OCI-M1 (cell line): ENCODE measurements around the gene FAM174B.

Experiments used
- DNase-seq: peaks from one replicate; lab custom pipeline; 2025; lab: John Stamatoyannopoulos, UW

Gene FAM174B

GRCh38 chr15:92655178-92655995, at the start of gene FAM174B:
Gene FAM174B (minus strand): TSS chr15:92655775.
- DNase-seq: no peak

DNA sequence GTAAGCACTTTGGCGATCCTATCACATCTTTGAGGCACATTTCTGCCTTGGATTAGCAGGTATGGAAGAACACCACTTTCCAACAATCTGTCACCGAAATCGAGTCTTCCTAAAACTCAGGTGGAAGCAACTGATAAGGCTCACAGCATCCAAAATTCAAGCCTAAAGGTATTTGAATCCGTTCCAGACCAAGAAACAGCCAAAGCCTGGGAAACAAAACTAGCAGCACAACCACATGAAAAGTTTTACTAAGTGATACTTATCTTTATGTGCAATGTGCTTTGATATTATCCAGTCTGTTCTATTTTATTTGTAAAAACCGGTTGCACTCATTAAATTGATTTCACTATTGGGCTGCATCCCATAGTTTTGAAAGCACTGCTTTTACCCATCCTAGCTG, 40.5 kb upstream of the FAM174B start:
- no peak for DNase-seq

DNA sequence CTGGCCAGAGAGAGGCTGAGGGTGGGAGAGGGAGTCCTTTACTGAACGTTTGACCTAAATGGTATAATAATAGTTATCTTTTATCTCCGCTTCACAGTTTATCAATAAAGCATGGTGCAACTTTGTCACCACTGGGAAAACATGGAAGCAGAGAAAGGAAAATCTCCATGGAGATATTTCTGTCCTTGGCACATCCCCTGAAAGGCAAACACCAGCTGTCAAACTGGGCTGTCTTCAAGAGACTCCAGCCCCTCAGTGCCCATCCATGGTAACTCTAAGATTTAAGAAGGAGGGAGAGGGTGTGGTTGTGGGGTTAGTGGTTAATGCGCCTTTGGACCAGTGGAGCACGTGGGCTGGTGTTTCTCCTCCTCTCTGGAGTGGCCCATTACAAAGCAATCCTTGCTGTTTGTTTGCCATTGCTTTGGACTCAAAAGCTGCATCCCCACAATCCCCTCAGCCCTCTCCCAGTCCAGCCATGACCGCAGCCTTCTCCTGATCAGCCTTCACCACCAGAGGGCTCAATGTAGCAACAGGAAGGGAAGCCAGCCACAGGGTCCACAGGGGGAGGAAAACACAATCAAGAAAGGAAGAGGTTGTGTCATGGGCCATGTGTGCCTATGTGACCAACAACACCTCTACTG, 38.2 kb upstream of the FAM174B start:
- peak; percentile 30 for DNase-seq

DNA sequence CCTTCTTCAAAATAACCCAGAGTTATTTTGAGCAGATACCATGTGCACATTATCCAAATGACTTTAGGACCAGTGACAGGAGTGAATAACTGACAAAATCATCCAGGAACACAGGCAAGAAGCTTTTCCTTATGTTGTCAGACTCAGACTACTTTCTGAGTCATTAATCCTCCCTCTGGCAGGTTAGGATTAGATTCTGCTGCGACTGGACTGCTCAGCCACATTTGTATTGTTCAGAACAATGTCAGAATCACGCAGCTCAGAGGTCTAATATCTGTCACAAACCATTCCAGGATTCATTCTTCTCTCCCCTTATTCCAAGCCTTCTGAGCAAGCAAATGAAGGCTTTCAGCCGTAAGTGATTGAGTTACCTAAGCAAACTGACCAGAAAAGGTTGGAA, 34.8 kb upstream of the FAM174B start:
- no peak for DNase-seq

- no peak for DNase-seq
Measured at GRCh38 chr15:92687746-92688145, 32.2 kb upstream of the FAM174B start.

DNA sequence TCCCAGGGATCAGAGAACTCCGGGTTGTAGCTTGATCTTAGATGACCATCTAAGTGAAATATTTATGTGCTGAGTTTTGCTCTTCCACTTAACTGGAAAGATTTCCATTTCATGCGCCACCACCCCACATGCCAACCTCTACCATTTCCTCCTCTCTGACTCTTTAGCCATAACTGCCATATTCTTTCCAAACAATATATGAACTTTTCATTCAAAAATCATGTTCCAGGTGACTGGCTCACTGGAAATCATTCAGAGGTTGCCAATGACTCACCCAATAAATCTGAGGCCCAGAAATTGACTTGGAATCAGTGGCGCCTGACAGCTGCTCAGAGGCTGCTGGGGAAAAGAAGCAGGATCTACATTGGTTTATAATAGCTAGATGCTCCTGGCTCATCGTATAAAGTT, 31.6 kb upstream of the FAM174B start:
- DNase-seq: no peak

GRCh38 chr15:92683511-92683834, 27.9 kb upstream of the FAM174B start:
- no peak for DNase-seq

DNA sequence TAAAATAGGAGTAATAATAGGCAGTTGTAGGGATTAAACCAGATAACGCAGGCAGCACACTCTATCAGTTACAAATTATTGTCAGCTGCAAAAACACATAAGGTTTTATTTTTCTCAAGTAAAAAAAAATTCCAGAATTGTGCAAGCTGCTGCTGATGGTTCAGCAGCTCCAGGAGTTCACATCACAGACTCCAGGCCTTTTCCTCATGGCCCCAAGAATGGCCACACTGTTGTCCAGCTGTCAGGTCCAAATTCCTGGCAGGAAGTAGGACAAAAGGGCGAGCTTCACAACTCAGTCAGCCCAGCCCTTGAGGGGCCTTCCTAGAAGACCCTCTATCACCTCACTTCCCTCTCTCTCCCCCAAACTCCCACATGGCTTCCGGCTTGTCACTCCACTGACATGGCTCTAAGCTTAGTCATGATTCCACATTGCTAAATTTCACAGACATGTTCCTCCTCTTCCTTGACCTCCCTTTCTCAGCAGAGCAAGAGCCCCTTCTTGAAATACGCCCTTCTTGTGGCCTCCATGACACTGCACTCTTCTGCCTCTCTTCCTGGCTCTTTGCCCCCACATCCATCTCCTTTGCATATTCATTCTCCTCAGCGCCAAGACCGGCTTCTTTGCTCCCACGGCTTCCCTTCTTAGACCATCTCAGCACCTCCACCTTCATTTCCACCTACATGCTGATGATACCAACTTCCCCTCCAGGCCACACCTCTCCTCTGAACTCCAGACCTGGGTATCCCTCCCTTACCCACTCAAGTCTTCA, 27.4 kb upstream of the FAM174B start:
- DNase-seq: no peak

GRCh38 chr15:92681141-92681631, 25.6 kb upstream of the FAM174B start:
- DNase-seq: no peak

DNA sequence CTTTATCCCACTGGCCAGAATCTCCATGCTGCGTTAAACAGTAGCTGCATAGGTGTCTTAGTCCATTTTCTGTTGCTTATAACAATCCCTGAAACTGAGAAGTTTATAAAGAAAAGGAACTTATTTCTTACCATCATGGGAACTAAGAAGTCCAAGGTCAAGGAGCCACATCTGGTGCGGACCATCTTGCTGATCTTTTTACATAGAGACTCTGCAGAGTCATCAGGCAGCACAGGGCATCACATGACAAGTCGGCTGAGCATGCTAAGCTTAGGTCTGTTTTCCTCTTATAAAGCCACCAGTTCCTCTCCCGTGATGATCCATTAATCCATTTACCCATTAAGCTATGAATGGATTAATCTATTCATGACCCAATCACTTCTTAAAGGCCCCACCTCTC, 22.4 kb upstream of the FAM174B start:
- peak; percentile 11 for DNase-seq

DNA sequence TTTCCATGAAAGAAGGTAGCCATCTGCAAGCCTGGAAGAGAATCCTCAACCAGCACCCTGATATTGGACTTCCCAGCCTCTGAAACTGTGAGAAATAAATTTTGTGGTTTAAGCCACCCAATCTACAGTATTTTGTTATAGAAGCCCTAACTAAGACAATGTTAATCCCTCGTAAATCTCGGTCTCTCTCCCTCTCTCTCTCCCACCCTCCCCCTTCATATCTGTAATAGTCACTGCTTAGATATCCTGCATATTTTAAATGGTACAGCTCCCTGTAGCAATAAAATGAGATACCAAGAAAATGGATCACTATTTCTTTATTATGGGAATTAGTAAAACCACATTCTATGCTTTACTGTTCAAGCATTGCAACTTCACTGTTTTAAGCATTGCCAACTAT, 21.0 kb upstream of the FAM174B start:
- no peak for DNase-seq

- DNase-seq: no peak
Measured at GRCh38 chr15:92675485-92675884, 19.9 kb upstream of the FAM174B start.

- DNase-seq: no peak
Measured at GRCh38 chr15:92674347-92674746, 18.8 kb upstream of the FAM174B start.

DNA sequence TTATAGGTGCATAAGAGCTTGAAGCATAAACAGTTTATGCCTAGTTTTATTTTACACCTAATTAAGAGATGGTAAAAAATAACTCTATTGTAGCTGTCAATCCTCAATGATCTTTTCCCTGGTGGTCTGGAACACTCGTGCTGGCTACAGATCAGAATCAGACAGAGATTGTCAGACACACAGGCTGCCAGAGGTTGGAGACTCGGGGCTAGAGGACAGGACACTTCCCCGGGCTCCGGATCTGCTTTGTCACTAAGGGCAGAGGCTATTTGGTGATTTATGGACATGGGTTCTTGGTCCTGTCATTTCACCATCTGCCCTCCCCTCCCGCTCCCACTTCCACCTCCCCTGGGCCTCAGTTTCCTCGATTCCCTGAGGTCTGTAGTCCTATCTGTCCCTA, 16.5 kb upstream of the FAM174B start:
- DNase-seq: no peak

DNA sequence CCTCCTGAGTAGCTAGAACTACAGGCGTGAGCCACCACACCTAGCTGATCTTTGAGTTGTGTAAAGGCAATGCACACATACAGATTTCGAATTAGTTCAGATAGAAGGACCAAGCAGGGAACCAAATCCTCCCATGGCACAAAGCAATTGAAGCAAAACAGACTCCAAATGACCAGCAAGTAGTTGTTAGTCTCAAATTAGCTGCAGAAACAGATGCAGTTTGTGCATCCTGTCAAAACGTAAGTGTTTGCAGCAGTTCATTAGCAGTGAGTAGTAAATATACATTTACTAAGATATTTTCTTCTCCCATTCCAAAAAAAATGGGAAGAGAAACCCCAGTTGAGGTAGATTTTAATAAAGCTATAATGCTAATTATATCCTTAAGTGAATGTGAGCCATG, 15.8 kb upstream of the FAM174B start:
- no peak for DNase-seq

DNA sequence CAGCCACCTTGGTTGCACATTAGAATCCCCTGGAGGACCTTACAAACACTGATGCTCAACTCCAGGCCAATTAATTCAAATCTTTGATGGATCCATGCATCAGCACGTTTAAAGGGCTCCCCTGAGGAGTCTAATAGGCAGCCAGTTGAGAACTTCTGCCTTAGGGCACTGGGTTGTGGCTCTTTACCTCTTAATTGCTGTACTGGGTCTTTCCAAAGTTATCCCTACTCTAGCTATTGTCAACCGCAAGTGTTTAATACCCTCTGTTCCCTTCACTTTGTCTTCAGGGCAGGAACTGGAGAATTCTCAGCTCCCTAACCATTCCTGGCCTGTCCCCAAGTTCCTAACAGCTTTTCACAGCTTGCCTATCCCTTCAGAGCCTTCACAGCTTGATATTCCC, 15.0 kb upstream of the FAM174B start:
- no peak for DNase-seq

- DNase-seq: no peak
Measured at GRCh38 chr15:92669432-92669831, 13.9 kb upstream of the FAM174B start.

GRCh38 chr15:92668620-92669019, 13.0 kb upstream of the FAM174B start:
- no peak for DNase-seq

- no peak for DNase-seq
Measured at GRCh38 chr15:92667970-92668485, 12.5 kb upstream of the FAM174B start.

GRCh38 chr15:92667287-92667904, 11.8 kb upstream of the FAM174B start:
- no peak for DNase-seq

DNA sequence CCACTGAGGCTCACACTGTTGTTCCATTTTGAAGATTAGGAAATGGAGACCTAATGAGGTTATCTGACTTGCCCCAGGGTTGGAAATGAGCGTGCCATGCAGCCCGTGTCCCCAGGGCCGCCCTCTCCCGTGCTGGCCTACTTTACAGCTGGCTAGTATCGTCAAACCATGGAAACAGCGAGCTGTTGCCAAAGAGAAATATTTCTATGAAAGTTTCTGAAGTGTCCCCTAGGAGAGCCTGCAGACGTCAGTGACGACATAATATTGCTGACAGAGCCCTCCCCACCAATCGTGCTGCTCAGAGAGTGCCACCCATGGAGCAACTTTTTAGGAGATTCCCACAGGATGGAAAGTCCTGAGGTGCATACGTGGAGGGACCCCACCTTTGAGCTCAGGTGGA, 11.2 kb upstream of the FAM174B start:
- no peak for DNase-seq

DNA sequence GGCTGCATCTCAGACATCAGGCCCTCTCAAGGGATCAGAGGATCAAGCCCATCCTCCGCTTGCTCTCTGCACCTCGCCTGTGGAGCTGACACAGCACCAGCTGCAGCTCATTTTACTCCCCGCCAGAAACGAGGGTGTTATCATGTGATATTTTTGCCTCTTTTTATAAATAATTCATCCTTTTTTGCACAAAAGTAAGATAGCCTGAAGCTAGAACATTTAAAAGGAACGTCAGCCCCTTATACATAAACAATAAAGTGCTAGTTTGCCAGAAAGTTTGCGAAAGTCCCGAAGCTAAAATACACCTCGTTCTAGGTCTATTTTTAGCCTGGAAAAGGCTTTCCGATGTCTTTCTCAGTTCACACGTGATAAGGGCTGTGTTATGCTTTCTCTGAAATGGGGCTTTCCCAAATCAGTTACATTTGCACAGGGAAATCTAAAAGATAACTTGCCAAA, 9.6 kb upstream of the FAM174B start:
- no peak for DNase-seq
